Endothelial cell of umbilical vein (primary cell): ENCODE results near the gene QARS1. TPM values are rescaled to one million over a fixed set of nuclear protein-coding genes. Genes with fewer than 3 reads are reported as not detected.

Experiments
- BruUV-seq: library from RNA; stranded (reverse); fragments of 400-500 nt; replicated peaks from 2 replicates; lab custom pipeline; 2021; lab: Mats Ljungman, UMichigan
- CTCF ChIA-PET: fragments of 300-600, 350-600 bp; sonication (Branson Sonifier 250); formaldehyde crosslinking; loops from one replicate; lab custom pipeline; 2021; ENCODE audit warnings: antibody characterized with exemption, inconsistent platforms; lab: Charles Lee
- POLR2A ChIA-PET: fragments of 300-600, 350-600 bp; sonication (Branson Sonifier 250); formaldehyde crosslinking; loops from one replicate; lab custom pipeline; 2021; ENCODE audit warnings: antibody characterized with exemption, inconsistent platforms; lab: Charles Lee
- DNase-seq: peaks from one replicate; pipeline ENCODE4 v3.0.0-alpha.2; 2011; ENCODE audit warnings: low read depth, low spot score
- FAIRE-seq: peaks from 2 replicates; lab custom pipeline; 2011; peaks lifted over from hg19 to GRCh38; lab: Jason Lieb, UNC
- H2AFZ ChIP-seq: 2 replicates; pipeline ENCODE4 v1.6.0; 2012; ENCODE audit warnings: low read depth, low read length, control low read depth, inconsistent platforms
- H3K27ac ChIP-seq: 2 replicates; pipeline ENCODE4 v1.5.1; 2011; ENCODE audit warnings: low read depth, mild to moderate bottlenecking, control low read depth, low read length, moderate library complexity; ENCODE audit not compliant: insufficient read depth
- H3K27me3 ChIP-seq, 2 experiments: 2 replicates each; pipeline versions ENCODE4 v1.6.0 to v1.6.1; 2011; ENCODE audit warnings: low read length in 2 of 2, mixed read lengths in 1 of 2; ENCODE audit not compliant: control insufficient read depth in 2 of 2, insufficient read depth in 2 of 2
- H3K36me3 ChIP-seq, 2 experiments: 2 replicates in 1 of 2; 3 replicates in 1 of 2; pipeline ENCODE4 v1.5.1; 2011; ENCODE audit warnings: low read length in 2 of 2, mild to moderate bottlenecking in 1 of 2, moderate library complexity in 1 of 2; ENCODE audit not compliant: control insufficient read depth in 2 of 2, insufficient read depth in 2 of 2; ENCODE audit errors: extremely low read depth in 1 of 2
- H3K4me1 ChIP-seq: 3 replicates; pipeline ENCODE4 v1.5.1; 2011; ENCODE audit warnings: mild to moderate bottlenecking, low read length; ENCODE audit not compliant: control insufficient read depth, insufficient read depth; ENCODE audit errors: extremely low read depth
- H3K4me2 ChIP-seq: 2 replicates; pipeline ENCODE4 v1.6.1; 2011; ENCODE audit warnings: low read length, control low read depth, mixed read lengths; ENCODE audit not compliant: insufficient read depth
- H3K4me3 ChIP-seq, 3 experiments: fragments of 200-600 bp in 1 of 3; sonication (generic), shearing (Covaris generic) in 1 of 3; replicated peaks in 1 of 3; 2 replicates each; pipeline ENCODE4 v1.5.1; 2011 to 2016; ENCODE audit warnings: control low read depth in 3 of 3, low read length in 3 of 3, mild to moderate bottlenecking in 2 of 3, inconsistent platforms in 1 of 3, low read depth in 1 of 3, moderate library complexity in 1 of 3; ENCODE audit not compliant: insufficient read depth in 1 of 3
- H3K79me2 ChIP-seq: 2 replicates; pipeline ENCODE4 v1.6.0; 2012; ENCODE audit warnings: low read length, inconsistent platforms; ENCODE audit not compliant: control insufficient read depth, insufficient read depth
- H3K9ac ChIP-seq: replicated peaks from 2 replicates; pipeline ENCODE3; 2011; ENCODE audit warnings: low read length, control low read depth; ENCODE audit not compliant: insufficient read depth; ENCODE audit errors: extremely low read depth
- H3K9me1 ChIP-seq: replicated peaks from 3 replicates; pipeline ENCODE4 v1.6.0; 2011; ENCODE audit warnings: mild to moderate bottlenecking, low read length; ENCODE audit not compliant: control insufficient read depth, insufficient read depth; ENCODE audit errors: extremely low read depth
- H3K9me3 ChIP-seq: replicated peaks from 2 replicates; pipeline ENCODE4 v1.5.1; 2012; ENCODE audit warnings: low read length, inconsistent platforms; ENCODE audit not compliant: control insufficient read depth, insufficient read depth
- H4K20me1 ChIP-seq: replicated peaks from 2 replicates; pipeline ENCODE3; 2011; ENCODE audit warnings: mild to moderate bottlenecking, low read length; ENCODE audit not compliant: control insufficient read depth, insufficient read depth; ENCODE audit errors: extremely low read depth
- EZH2 ChIP-seq: IDR thresholded peaks from 2 replicates; pipeline ENCODE4 v1.6.1; 2012; ENCODE audit warnings: borderline replicate concordance, low read depth, mild to moderate bottlenecking, moderate library complexity, low read length, inconsistent platforms; ENCODE audit not compliant: severe bottlenecking
- FOS ChIP-seq: IDR thresholded peaks from 2 replicates; pipeline ENCODE4 v1.6.1; 2011; ENCODE audit warnings: mild to moderate bottlenecking, low read length, moderate library complexity, borderline replicate concordance; ENCODE audit not compliant: insufficient read depth
- GATA2 ChIP-seq: IDR thresholded peaks from 2 replicates; pipeline ENCODE4 v1.7.0; 2011; ENCODE audit warnings: low read depth, mild to moderate bottlenecking, moderate library complexity, mixed read lengths, low read length; ENCODE audit not compliant: insufficient read length, insufficient read depth
- JUN ChIP-seq: IDR thresholded peaks from 2 replicates; pipeline ENCODE4 v1.6.1; 2011; ENCODE audit warnings: borderline replicate concordance, low read depth; ENCODE audit not compliant: insufficient read length, insufficient read depth
- MYC ChIP-seq: IDR thresholded peaks from one replicate; pipeline ENCODE4 v1.6.1; 2011; ENCODE audit warnings: mild to moderate bottlenecking, low read depth, low read length
- POLR2A ChIP-seq: IDR thresholded peaks from 2 replicates; pipeline ENCODE4 v1.6.1; 2012; ENCODE audit warnings: low read depth, mild to moderate bottlenecking, control low read depth, low read length
- POLR2AphosphoS5 ChIP-seq: IDR thresholded peaks from 2 replicates; pipeline ENCODE4 v1.6.1; 2012; ENCODE audit warnings: low read depth, mild to moderate bottlenecking, control low read depth, low read length, moderate library complexity; ENCODE audit not compliant: insufficient read depth
- dilution Hi-C: fragments of 300-500 bp; cut with MboI; formaldehyde crosslinking; loops from one replicate; pipeline ENCODE4 v1.15.0; 2019; ENCODE audit warnings: low sequenced_read_pairs; ENCODE audit not compliant: extremely low pct_ligation_motif_present
- intact Hi-C: fragments of 100-400 bp; cut with micrococcal nuclease; formaldehyde crosslinking; loops from one replicate; pipeline ENCODE4 v1.10.0; 2022
- polyA plus RNA-seq, 4 experiments: library from polyadenylated mRNA; depleted of rRNA in 3 of 4; stranded (reverse) in 3 of 4; unstranded in 1 of 4; fragments of >200 nt; gene quantifications; 2 replicates each; pipeline versions ENCODE4 v1.2.1 to v1.2.3, GENCODE V29; 2011 to 2012; ENCODE audit warnings: missing spikeins in 1 of 4
- total RNA-seq: library from RNA; stranded (reverse); gene quantifications from 2 replicates; pipeline ENCODE4 v1.2.3, GENCODE V29; 2021
- TF ChIP-seq, protein P1 (sequence below): IDR thresholded peaks from 2 replicates; pipeline ENCODE4 v1.6.1; 2011; ENCODE audit not compliant: insufficient read depth, insufficient read length
- TF ChIP-seq, protein P2 (sequence below), 2 donors: IDR thresholded peaks; 1 replicate in 1 of 2; 2 replicates in 1 of 2; pipeline ENCODE4 v1.5.1; 2011; ENCODE audit warnings: low read length in 2 of 2, mild to moderate bottlenecking in 2 of 2, moderate library complexity in 2 of 2, control low read depth in 1 of 2, inconsistent platforms in 1 of 2, low read depth in 1 of 2; ENCODE audit not compliant: insufficient read depth in 1 of 2; ENCODE audit errors: extremely low read depth in 1 of 2

Gene QARS1
- total and polyA plus RNA-seq, 2 donors (not counting 3 experiments of a cell fraction or from before 2014, with no cell fraction given) = 285 to 477 TPM

GRCh38 chr3:49098910-49099630 lies 5.5 kb downstream of the QARS1 start:
- Histone ChIP-seq H3K4me3 (no peak overlapping the region), H3K9ac (no peak overlapping the region), H4K20me1 (no peaks in the 10 kb centered on the region), H3K4me2 (no peak overlapping the region), H3K4me1 (peaks cover 9% of the 10 kb centered on the region), H3K36me3 (peaks cover 12 to 48% of the 10 kb centered on the region in 2 experiments), H3K9me3 (no peaks in the 10 kb centered on the region), H3K79me2 (peaks cover 6% of the 10 kb centered on the region), H3K27ac (no peak overlapping the region), H3K9me1 (no peaks in the 10 kb centered on the region), H3K27me3 (no peaks in the 10 kb centered on the region), H2AFZ (no peak overlapping the region)
- FAIRE-seq (no peak), DNase-seq (no peak)
- BruUV-seq = TSS peak; percentile 8
- ChIA-PET CTCF (no interaction called here), POLR2A (no interaction called here)
- dilution Hi-C loops = no loop called here
- no peak for TF ChIP-seq EZH2
- no peak for TF ChIP-seq POLR2A
- no peak for TF ChIP-seq GATA2
- intact Hi-C loops = no loop called here

DNA sequence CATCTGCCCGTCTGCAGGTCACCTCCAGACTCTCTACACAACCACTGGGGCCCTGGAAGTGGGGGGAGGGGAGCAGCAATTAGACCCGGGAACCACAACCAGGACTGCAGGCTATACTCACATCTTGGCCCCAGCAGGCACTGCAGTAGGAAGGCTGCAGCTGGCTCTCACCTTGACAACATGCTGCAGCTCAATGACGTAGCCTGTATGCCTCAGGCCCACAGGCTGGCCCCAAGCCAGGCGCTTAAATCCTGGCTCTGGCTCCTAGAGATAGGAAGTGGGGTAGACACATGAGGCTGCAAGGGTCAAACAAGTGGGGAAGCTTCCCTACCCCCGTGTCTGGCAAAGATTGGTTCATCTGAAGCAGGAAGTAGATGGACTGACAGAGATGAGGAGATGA lies 6.1 kb downstream of the QARS1 start:
- DNase-seq = no peak
- ChIA-PET POLR2A (no interaction called here), CTCF (interaction anchor here (1.0 kb wide), 1 partner anchor 111 kb away, joined by 3 read pairs; no protein-coding TSS in a partner anchor)
- intact Hi-C loops (no loop called here), dilution Hi-C loops (no loop called here)
- no peak overlapping the region for H2AFZ ChIP-seq
- FAIRE-seq = no peak
- TF ChIP-seq JUN (no peak), MYC (no peak), POLR2A (no peak), FOS (no peak), POLR2AphosphoS5 (no peak), GATA2 (no peak), EZH2 (no peak)
- TF ChIP-seq, protein P1, sequence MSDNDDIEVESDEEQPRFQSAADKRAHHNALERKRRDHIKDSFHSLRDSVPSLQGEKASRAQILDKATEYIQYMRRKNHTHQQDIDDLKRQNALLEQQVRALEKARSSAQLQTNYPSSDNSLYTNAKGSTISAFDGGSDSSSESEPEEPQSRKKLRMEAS = no peak
- TF ChIP-seq, protein P2, sequence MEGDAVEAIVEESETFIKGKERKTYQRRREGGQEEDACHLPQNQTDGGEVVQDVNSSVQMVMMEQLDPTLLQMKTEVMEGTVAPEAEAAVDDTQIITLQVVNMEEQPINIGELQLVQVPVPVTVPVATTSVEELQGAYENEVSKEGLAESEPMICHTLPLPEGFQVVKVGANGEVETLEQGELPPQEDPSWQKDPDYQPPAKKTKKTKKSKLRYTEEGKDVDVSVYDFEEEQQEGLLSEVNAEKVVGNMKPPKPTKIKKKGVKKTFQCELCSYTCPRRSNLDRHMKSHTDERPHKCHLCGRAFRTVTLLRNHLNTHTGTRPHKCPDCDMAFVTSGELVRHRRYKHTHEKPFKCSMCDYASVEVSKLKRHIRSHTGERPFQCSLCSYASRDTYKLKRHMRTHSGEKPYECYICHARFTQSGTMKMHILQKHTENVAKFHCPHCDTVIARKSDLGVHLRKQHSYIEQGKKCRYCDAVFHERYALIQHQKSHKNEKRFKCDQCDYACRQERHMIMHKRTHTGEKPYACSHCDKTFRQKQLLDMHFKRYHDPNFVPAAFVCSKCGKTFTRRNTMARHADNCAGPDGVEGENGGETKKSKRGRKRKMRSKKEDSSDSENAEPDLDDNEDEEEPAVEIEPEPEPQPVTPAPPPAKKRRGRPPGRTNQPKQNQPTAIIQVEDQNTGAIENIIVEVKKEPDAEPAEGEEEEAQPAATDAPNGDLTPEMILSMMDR (IDR thresholded peaks at IDR 0.05; ENCODE audit: extremely low read depth in 1 of 2, insufficient read depth in 1 of 2, low read depth in 1 of 2, low read length in 2 of 2) = no peak
- H3K27me3 ChIP-seq = no peaks in the 10 kb centered on the region
- H3K79me2 ChIP-seq = no peaks in the 10 kb centered on the region
- no peaks in the 10 kb centered on the region for H4K20me1 ChIP-seq
- H3K9me3 ChIP-seq = no peaks in the 10 kb centered on the region
- no peak overlapping the region for H3K4me3 ChIP-seq
- H3K9ac ChIP-seq = no peak overlapping the region
- H3K27ac ChIP-seq = no peak overlapping the region
- H3K4me2 ChIP-seq = no peak overlapping the region
- H3K4me1 ChIP-seq = peaks cover 5% of the 10 kb centered on the region
- no peaks in the 10 kb centered on the region for H3K9me1 ChIP-seq
- H3K36me3 ChIP-seq = peaks cover 12 to 48% of the 10 kb centered on the region in 2 experiments
- BruUV-seq = no TSS peak
